ENCODE measurements around the gene NELFE.

Gene NELFE

GRCh38 chr6:31971993-31972708 is 13.4 kb upstream of the NELFE start, which contains the start of gene DXO:
Gene DXO (minus strand): TSS chr6:31972138. CDS start chr6:31971675, 463 bp downstream.
- DNase-seq: peak; percentile 97

DNA sequence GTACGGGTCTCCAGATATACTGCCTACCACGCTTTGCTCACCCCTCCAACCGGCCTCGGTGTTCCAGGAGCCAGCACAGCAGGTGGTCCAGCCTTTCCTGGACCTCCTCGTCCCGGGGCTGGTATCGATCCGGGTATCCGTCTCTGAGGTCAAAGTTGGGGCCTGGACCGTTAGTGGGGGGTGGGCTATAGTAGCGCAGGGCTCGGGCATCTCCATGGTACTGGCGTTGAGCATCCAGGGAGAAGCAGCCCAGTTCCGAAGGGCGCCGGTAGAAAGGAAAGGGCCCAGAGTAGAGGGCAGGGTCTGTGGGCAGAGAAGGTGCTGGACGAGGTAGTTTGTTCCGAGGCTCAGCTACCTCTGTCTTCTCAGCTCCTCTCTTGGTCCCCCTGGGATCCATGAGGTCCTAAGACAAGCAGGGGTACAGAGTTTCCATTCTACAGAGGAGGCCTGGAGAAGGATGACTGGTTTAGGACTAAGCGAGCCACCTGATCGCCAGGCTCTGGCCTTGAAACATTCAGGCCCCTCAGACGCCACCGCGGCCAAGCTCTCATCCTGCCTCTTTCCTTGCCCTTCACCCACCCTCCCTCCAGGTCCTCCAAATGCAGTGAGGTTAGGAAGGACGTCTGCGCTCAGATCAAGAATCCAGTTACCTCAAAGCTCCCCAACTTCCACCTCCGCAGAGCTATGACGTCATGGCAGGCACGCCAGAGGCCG is 12.7 kb upstream of the NELFE start:
- DNase-seq: no peak

- DNase-seq: no peak
These were observed 12.0 kb upstream of the NELFE start for GRCh38 chr6:31970604-31971271.

DNA sequence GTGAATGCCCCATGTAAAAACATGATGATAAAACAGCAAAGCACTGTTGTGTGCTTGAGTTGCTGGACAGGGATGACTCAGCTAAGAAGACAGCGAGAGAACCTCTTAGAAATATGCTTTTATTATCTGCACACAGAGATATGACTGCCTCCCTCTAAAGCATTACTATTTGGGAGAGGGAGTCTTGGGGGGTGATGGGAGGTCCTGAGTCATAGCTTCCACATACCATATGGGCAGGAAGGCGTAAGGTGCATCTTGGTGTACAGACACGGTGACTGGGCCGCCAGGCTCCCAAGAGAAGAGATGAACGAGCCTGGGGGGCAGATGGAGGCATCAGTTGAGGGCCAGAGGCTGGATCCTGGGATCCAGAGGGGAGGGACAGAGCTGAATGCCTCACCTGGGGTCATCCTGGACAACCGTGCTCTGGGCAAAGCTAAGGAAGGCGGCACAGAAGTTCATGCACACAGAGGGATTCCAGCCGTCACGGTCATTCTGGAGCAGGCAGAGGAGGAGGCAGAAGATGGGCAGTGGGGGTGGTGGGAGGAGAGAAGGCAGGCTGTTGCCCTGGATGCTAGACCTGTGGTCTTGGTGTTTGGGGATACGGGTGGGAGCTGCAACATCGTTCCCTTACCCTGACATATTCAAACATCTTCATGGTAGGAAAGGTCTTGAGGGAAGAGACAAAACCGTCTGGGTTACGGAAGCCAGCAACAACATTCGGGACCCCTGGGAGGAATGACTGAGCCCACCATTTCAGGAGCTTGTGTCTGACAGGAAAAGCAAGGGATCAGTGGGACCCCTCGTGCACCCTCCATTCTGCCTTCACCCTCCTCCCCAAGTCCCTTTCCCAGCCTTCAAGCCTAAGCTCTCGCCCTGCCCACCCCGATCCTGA is 11.2 kb upstream of the NELFE start:
- no peak for DNase-seq

GRCh38 chr6:31968791-31969711 is 10.3 kb upstream of the NELFE start:
- DNase-seq: no peak

DNA sequence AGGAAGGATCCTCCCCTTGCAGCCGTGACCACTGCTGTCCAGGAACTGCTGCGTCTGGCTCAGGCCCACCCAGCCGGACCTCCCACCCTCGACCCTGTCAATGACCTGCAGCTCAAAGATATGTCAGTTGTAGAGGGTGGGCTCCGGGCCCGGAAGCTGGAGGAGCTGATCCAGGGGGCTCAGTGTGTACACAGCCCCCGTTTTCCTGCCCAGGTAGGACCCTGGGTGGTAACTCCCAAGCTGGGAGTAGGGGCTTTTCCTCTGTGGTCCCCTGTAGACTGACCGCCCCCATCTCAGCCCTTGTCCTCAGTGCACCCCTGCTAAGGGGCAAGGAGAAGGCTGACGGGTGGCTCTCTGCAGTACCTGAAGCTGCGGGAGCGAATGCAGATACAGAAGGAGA is 9.6 kb upstream of the NELFE start:
- DNase-seq: no peak

- no peak for DNase-seq
These were observed 9.2 kb upstream of the NELFE start for GRCh38 chr6:31967926-31968320.

DNA sequence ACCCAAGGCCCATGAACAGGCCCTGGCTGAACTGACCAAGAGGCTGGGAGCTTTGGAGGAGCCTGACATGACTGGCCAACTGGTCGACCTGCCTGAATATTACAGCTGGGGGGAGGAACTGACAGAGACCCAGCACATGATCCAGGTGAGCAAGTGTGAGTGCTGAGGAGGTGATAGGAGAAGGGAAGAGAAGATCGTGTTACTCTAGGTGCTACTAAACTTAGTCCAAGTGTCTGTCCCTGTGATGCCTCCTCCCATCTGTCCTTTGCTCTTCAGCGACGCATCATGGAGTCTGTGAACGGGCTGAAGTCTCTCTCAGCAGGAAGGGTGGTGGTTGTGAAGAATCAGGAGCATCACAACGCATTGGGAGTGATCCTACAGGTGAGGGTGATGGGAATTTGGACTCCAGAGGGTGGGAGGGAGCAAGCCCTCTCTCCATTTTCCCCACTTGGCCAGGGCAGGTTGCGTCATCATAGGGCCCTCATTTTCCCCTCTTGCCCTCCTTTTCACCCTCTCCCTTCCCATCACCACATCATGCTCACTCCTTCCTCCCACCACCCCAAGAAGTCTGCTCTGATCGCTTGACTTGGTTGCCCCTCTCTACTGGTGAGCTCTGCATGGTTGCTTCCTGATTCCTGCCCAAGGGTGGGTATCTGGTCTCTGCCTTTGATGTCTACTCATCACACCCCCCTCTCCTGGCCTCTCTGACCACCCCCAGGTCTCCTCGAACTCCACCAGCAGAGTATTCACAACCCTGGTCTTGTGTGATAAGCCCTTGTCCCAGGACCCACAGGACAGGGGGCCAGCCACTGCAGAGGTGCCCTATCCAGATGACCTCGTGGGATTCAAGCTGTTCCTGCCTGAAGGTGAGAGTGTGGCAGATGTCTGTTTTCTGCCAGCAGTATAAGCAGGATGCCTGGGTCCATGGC is 8.5 kb upstream of the NELFE start:
- no peak for DNase-seq

DNA sequence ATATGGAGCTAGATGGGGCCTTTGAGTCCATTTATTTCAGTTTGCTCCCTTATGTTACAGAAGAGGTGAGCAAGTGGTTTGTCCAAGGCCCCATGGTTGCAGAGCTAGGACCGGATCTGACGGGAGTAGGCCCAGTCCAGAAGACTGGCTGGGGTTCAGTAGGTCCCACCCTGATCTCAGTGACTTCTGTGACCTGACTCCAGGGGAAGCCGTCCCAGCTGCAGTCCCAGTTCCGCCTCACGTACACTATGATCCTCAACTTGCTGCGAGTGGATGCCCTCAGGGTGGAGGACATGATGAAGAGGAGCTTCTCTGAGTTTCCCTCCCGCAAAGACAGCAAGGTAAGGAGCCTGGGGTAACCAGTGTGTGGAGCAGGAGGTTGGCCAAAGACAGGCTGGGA is 7.7 kb upstream of the NELFE start:
- DNase-seq: no peak

GRCh38 chr6:31965700-31966099 is 6.9 kb upstream of the NELFE start:
- no peak for DNase-seq

- DNase-seq: no peak
These were observed 5.2 kb upstream of the NELFE start for GRCh38 chr6:31963921-31964320.

DNA sequence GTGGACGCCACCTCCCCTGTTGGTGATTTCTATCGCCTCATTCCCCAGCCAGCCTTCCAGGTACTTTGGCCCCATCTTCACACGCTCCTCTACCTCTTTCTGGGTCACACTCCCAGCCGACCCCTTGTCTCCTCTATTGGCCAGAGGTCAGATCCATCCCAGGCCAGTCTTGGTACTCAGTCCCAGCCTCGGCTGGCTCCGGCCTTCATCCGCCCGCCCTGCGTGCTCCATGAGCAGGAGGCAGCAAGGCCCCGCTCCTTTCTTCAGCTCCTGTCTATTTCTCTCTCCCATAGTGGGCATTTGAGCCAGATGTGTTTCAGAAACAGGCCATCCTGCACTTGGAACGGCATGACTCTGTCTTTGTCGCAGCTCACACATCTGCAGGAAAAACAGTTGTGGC is 2.8 kb upstream of the NELFE start:
- no peak for DNase-seq

- no peak for DNase-seq
These were observed 395 bp downstream of the NELFE start for GRCh38 chr6:31958412-31958740.

GRCh38 chr6:31956796-31957195 is 2.0 kb downstream of the NELFE start:
- DNase-seq: no peak

GRCh38 chr6:31954511-31954910 is 4.3 kb downstream of the NELFE start:
- no peak for DNase-seq

GRCh38 chr6:31952890-31953289 is 5.9 kb downstream of the NELFE start:
- no peak for DNase-seq

GRCh38 chr6:31952140-31952805 is 6.5 kb downstream of the NELFE start:
- DNase-seq: peak; percentile 79

GRCh38 chr6:31949926-31950548 is 8.7 kb downstream of the NELFE start:
- no peak for DNase-seq

DNA sequence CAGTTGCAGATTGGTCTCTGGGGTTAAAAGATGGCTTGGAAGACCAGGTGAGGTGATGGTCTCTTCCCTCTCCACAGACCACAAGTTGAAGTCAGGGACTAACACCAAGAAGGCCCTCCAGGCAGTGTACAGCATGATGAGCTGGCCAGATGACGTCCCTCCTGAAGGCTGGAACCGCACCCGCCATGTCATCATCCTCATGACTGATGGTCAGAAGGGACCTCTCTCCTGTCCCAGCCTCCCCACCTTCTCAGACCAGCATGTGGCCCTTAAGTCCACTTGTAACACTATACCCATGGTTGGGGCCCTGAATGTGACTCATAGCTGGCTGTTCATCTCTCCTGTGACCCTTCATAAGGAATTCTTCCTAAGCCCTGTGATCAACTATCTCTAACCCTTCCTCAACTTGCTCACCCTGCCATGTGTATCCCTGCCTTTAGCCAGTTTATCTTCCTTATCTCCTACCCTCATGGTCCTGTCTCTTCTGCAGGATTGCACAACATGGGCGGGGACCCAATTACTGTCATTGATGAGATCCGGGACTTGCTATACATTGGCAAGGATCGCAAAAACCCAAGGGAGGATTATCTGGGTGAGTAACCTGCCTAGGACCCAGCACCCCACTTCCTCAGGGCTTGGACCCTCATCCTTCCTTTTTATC is 9.9 kb downstream of the NELFE start:
- DNase-seq: no peak
